Astrocyte (in vitro differentiated cells and primary cell): ENCODE data around the gene ADRA2A. TPM values are rescaled to one million over a fixed set of nuclear protein-coding genes. Genes with fewer than 3 reads are reported as not detected.

Experiments used
- DNase-seq: peaks from one replicate; pipeline ENCODE4 v3.0.0-alpha.2; 2010; ENCODE audit warnings: low read depth
- FAIRE-seq: peaks from 2 replicates; lab custom pipeline; 2011; peaks lifted over from hg19 to GRCh38; lab: Jason Lieb, UNC
- H2AFZ ChIP-seq: 2 replicates; pipeline ENCODE4 v1.6.0; 2012; ENCODE audit warnings: low read depth, low read length, inconsistent platforms
- H3K27ac ChIP-seq: 2 replicates; pipeline ENCODE4 v1.5.1; 2011; ENCODE audit warnings: low read depth, low read length, inconsistent platforms
- H3K27me3 ChIP-seq: 2 replicates; pipeline ENCODE4 v1.6.0; 2011; ENCODE audit warnings: low read length, inconsistent platforms; ENCODE audit not compliant: insufficient read depth
- H3K36me3 ChIP-seq: 2 replicates; pipeline ENCODE4 v1.5.1; 2011; ENCODE audit warnings: low read length, inconsistent platforms; ENCODE audit not compliant: insufficient read depth
- H3K4me1 ChIP-seq: 2 replicates; pipeline ENCODE4 v1.5.1; 2011; ENCODE audit warnings: low read length, inconsistent platforms; ENCODE audit not compliant: insufficient read depth
- H3K4me2 ChIP-seq: 2 replicates; pipeline ENCODE4 v1.6.0; 2012; ENCODE audit warnings: low read length, inconsistent platforms
- H3K4me3 ChIP-seq: 2 replicates; pipeline ENCODE4 v1.5.1; 2011; ENCODE audit warnings: low read depth, mild to moderate bottlenecking, low read length, inconsistent platforms; ENCODE audit not compliant: insufficient read depth
- H3K79me2 ChIP-seq: 2 replicates; pipeline ENCODE4 v1.6.0; 2012; ENCODE audit warnings: mild to moderate bottlenecking, low read length, inconsistent platforms; ENCODE audit not compliant: insufficient read depth
- H3K9ac ChIP-seq: 2 replicates; pipeline ENCODE4 v1.6.0; 2012; ENCODE audit warnings: mild to moderate bottlenecking, low read length, inconsistent platforms
- H3K9me3 ChIP-seq: 2 replicates; pipeline ENCODE4 v1.5.1; 2012; ENCODE audit warnings: low read depth, mild to moderate bottlenecking, low read length, inconsistent platforms; ENCODE audit not compliant: insufficient read depth
- H4K20me1 ChIP-seq: 2 replicates; pipeline ENCODE4 v1.6.0; 2012; ENCODE audit warnings: low read length, inconsistent platforms; ENCODE audit not compliant: insufficient read depth
- H3K27ac Mint-ChIP-seq: one replicate; pipeline ENCODE4 v1.8.0; 2021; ENCODE audit warnings: mild to moderate bottlenecking, mixed read lengths; ENCODE audit not compliant: unreplicated experiment
- H3K27me3 Mint-ChIP-seq: one replicate; pipeline ENCODE4 v1.8.0; 2021; ENCODE audit warnings: low read depth, mixed read lengths; ENCODE audit not compliant: unreplicated experiment
- H3K36me3 Mint-ChIP-seq: one replicate; pipeline ENCODE4 v1.8.0; 2021; ENCODE audit warnings: low read depth, mixed read lengths; ENCODE audit not compliant: unreplicated experiment
- H3K4me1 Mint-ChIP-seq: one replicate; pipeline ENCODE4 v1.8.0; 2021; ENCODE audit warnings: low read depth, mixed read lengths; ENCODE audit not compliant: unreplicated experiment
- H3K4me3 Mint-ChIP-seq: one replicate; pipeline ENCODE4 v1.8.0; 2021; ENCODE audit warnings: mild to moderate bottlenecking, moderate library complexity, mixed read lengths; ENCODE audit not compliant: unreplicated experiment
- H3K9me3 Mint-ChIP-seq: one replicate; pipeline ENCODE4 v1.8.0; 2021; ENCODE audit warnings: mild to moderate bottlenecking, mixed read lengths; ENCODE audit not compliant: unreplicated experiment
- EZH2 ChIP-seq: IDR thresholded peaks from 2 replicates; pipeline ENCODE4 v1.6.1; 2012; ENCODE audit warnings: mild to moderate bottlenecking, low read length, inconsistent platforms; ENCODE audit not compliant: insufficient read depth
- total RNA-seq: library from RNA; stranded (reverse); gene quantifications from 2 replicates; pipeline ENCODE4 v1.2.1, GENCODE V29; 2021
- TF ChIP-seq, protein P1 (sequence below): IDR thresholded peaks from 2 replicates; pipeline ENCODE4 v1.5.1; 2011; ENCODE audit warnings: low read depth, mild to moderate bottlenecking, inconsistent platforms, low read length, moderate library complexity; ENCODE audit not compliant: insufficient read depth

ADRA2A gene
- total RNA-seq, 1 donor from 2014 or later, result 1.2 TPM

DNA sequence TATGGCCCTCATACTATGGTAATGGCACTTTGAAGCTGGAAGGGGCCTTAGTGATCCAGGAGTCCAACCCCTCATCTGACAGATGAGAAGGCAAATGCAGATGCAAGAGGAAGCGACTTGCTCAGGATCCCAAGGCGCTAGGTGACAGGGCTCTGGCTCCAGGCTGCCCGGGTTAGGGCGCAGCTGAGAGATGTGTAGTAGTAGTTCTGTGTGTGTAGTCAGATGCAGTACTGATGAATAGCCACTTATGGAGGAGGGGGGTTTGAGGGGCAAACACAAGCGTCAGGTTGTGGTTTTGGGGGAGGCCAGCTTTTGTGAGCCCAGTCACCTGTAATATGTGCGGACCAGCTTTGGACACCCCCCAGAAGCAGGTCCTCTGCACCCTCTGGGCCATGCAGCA lies 4.8 kb downstream of the ADRA2A start:
- no peak overlapping the region for H3K9ac ChIP-seq
- Mint-ChIP-seq H3K4me1 (no peaks in the 10 kb centered on the region), H3K9me3 (peaks cover 19% of the 10 kb centered on the region), H3K4me3 (no peak overlapping the region), H3K36me3 (peaks cover 2% of the 10 kb centered on the region), H3K27ac (no peak overlapping the region), H3K27me3 (peaks cover 73% of the 10 kb centered on the region)
- no peak overlapping the region for H3K4me3 ChIP-seq
- H3K9me3 ChIP-seq, result peaks cover 7% of the 10 kb centered on the region
- TF ChIP-seq, protein P1, sequence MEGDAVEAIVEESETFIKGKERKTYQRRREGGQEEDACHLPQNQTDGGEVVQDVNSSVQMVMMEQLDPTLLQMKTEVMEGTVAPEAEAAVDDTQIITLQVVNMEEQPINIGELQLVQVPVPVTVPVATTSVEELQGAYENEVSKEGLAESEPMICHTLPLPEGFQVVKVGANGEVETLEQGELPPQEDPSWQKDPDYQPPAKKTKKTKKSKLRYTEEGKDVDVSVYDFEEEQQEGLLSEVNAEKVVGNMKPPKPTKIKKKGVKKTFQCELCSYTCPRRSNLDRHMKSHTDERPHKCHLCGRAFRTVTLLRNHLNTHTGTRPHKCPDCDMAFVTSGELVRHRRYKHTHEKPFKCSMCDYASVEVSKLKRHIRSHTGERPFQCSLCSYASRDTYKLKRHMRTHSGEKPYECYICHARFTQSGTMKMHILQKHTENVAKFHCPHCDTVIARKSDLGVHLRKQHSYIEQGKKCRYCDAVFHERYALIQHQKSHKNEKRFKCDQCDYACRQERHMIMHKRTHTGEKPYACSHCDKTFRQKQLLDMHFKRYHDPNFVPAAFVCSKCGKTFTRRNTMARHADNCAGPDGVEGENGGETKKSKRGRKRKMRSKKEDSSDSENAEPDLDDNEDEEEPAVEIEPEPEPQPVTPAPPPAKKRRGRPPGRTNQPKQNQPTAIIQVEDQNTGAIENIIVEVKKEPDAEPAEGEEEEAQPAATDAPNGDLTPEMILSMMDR, result no peak
- TF ChIP-seq EZH2, result no peak
- no peak overlapping the region for H2AFZ ChIP-seq
- peaks cover 29% of the 10 kb centered on the region for H3K27me3 ChIP-seq
- H3K79me2 ChIP-seq, result no peaks in the 10 kb centered on the region
- no peak overlapping the region for H3K27ac ChIP-seq
- peaks cover 8% of the 10 kb centered on the region for H3K4me1 ChIP-seq
- FAIRE-seq (no peak), DNase-seq (no peak)
- no peaks in the 10 kb centered on the region for H3K36me3 ChIP-seq
- H4K20me1 ChIP-seq, result no peaks in the 10 kb centered on the region
- H3K4me2 ChIP-seq, result no peak overlapping the region

DNA sequence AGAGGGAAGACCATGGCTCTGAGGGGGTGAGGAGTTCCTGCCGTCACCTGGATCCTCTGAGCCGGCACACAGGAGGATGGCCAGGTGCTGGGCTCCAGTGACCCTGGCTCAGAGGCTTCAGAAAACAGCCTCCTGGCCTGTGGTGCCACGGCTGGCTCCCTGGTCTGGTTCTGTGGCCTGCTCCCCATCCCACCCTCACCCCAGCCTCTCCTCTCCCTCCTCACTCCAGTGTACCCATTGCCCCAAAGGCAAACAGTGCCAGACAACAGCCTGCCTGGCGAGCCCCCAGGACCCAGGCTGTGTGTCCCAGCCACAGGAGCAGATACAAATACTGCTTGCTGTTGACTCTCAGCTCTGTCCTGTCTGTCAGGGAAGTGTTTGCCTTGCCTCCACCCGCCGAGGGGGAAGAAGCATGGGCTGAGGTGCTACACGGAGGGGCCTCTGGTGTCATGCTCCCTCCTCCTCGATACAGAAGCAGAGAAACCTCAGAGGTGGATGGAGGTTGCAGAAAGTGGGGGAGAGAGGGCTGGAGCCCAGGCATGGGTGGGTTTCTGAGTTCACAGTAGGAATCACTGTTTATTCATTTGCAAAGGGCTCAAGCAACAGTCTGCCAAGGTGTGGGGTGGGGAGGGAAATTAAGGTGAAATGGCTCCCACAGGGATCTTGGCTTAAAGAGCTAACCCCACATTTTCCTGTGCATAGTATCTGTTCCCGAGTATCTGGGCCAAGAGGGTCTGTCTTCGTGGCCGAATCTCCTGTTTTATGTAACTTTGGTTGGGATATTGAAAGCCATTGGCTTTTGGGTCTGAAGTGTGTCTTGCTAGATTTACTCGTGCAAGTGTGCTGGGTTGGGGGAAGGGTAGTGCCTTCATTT lies 5.5 kb downstream of the ADRA2A start:
- no peak overlapping the region for H3K4me3 Mint-ChIP-seq

More for the DNA sequence above, 5.5 kb downstream of the ADRA2A start:
- Histone ChIP-seq H3K36me3 (no peaks in the 10 kb centered on the region), H3K9me3 (peaks cover 7% of the 10 kb centered on the region), H3K27ac (no peak overlapping the region), H3K4me3 (no peak overlapping the region), H3K4me2 (no peak overlapping the region), H3K79me2 (no peaks in the 10 kb centered on the region), H3K9ac (no peak overlapping the region), H3K27me3 (peaks cover 25% of the 10 kb centered on the region), H4K20me1 (no peaks in the 10 kb centered on the region), H3K4me1 (peaks cover 4% of the 10 kb centered on the region), H2AFZ (no peak overlapping the region)
- no peak for TF ChIP-seq EZH2
- TF ChIP-seq, protein P1, result no peak
- DNase-seq (no peak), FAIRE-seq (no peak)
- Mint-ChIP-seq H3K4me1 (no peaks in the 10 kb centered on the region), H3K27me3 (peaks cover 80% of the 10 kb centered on the region), H3K27ac (no peak overlapping the region), H3K36me3 (peaks cover 2% of the 10 kb centered on the region), H3K9me3 (peaks cover 20% of the 10 kb centered on the region)
